Tibial nerve (tissue), 4 donors: Measurements from ENCODE around the gene OPTC. TPM values are rescaled to one million over a fixed set of nuclear protein-coding genes. Genes with fewer than 3 reads are reported as not detected.
A peak's percentile ranks its signal among the peaks of the same experiment; 100 is the strongest.
"Not testable (repeated sequence)": the region's sequence is repeated elsewhere in the genome, so short reads cannot be mapped to it uniquely, and the experiment has no call there.

Experiments used
- DNase-seq, 2 donors: peaks; one replicate each; pipeline ENCODE4 v3.0.0-alpha.2; 2019; ENCODE audit warnings: low spot score in 2 of 2
- H3K27ac ChIP-seq, 4 donors: fragments of 200-600 bp; sonication (generic) in 3 of 4; one replicate each; pipeline ENCODE4 v1.5.1; 2017 to 2019; ENCODE audit warnings: mild to moderate bottlenecking in 1 of 4
- H3K27me3 ChIP-seq, 2 donors: fragments of 200-600 bp; sonication (generic) in 1 of 2; one replicate each; pipeline versions ENCODE4 v1.5.1 to v1.6.0; 2017 to 2019
- H3K36me3 ChIP-seq, 3 donors: fragments of 200-600 bp; sonication (generic); one replicate each; pipeline ENCODE4 v1.5.1; 2018 to 2019
- H3K4me1 ChIP-seq, 4 donors: fragments of 200-600 bp; sonication (generic) in 3 of 4; one replicate each; pipeline ENCODE4 v1.5.1; 2017 to 2019
- H3K4me3 ChIP-seq, 4 donors: fragments of 200-600 bp; sonication (generic) in 3 of 4; one replicate each; pipeline ENCODE4 v1.5.1; 2017 to 2019; ENCODE audit warnings: mild to moderate bottlenecking in 1 of 4, moderate library complexity in 1 of 4
- H3K9me3 ChIP-seq, 4 donors: fragments of 200-600 bp; sonication (generic) in 3 of 4; one replicate each; pipeline ENCODE4 v1.5.1; 2017 to 2019
- EP300 ChIP-seq, 2 donors: sonication (generic); formaldehyde crosslinking; IDR thresholded peaks; one replicate each; pipeline ENCODE4 v1.6.1; 2017; ENCODE audit warnings: antibody characterized with exemption in 2 of 2, mild to moderate bottlenecking in 1 of 2
- POLR2A ChIP-seq, 2 donors: fragments of 450-650 bp; IDR thresholded peaks; one replicate each; pipeline ENCODE4 v1.6.1; 2017; ENCODE audit warnings: antibody characterized with exemption in 2 of 2, mild to moderate bottlenecking in 2 of 2, moderate library complexity in 2 of 2
- WGBS, 2 donors: methylation state at CpG; one replicate each; pipeline ENCODE4 v1.1.5; 2018; 5-methylcytosine and 5-hydroxymethylcytosine counted together
- total RNA-seq, 4 donors: library from RNA; depleted of rRNA; stranded (reverse); fragments of >200 nt; gene quantifications; one replicate each; pipeline ENCODE4 v1.1.0, GENCODE V29; 2016
- TF ChIP-seq, protein P1 (sequence below), 5 experiments: fragments of 200-600 bp in 3 of 5; fragments of 450-650 bp in 2 of 5; sonication (generic) in 3 of 5; IDR thresholded peaks; one replicate each; pipeline ENCODE4 v1.5.1; 2016 to 2019; ENCODE audit warnings: antibody characterized with exemption in 5 of 5, mild to moderate bottlenecking in 3 of 5, moderate library complexity in 2 of 5

Gene OPTC, protein sequence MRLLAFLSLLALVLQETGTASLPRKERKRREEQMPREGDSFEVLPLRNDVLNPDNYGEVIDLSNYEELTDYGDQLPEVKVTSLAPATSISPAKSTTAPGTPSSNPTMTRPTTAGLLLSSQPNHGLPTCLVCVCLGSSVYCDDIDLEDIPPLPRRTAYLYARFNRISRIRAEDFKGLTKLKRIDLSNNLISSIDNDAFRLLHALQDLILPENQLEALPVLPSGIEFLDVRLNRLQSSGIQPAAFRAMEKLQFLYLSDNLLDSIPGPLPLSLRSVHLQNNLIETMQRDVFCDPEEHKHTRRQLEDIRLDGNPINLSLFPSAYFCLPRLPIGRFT
- total RNA-seq, result not detected

DNA sequence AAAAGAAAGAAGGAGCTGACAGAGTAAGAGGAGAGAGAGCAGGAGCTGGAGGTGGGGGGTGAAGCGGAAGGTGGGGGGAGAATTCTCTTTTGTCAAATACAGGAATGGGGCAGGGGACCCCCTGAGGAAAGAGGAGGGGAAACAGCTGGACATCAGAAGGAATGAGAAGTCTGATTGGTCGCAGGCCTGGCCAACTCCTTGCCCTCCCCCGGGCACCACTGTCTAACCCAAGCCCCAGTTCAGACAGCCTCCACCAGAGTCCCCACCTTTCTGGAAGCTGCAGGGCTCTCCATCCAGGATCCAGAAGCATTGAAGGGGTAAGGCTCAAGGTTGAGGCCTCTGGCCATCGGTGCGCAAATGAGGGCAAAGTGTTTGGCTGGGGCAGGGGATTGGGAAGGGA lies at the start of gene OPTC:
Gene OPTC, plus strand, starts transcription at position 253 of the 400 bp plus-strand sequence. CDS start 1,853 bp downstream, outside the sequence.
- no peak for DNase-seq
- H3K27me3 ChIP-seq, result no peaks in the 10 kb centered on the region
- no peaks in the 10 kb centered on the region for H3K9me3 ChIP-seq
- H3K4me1 ChIP-seq, result peaks cover 0 to 18% (median 0%) of the 10 kb centered on the region in 4 donors
- H3K4me3 ChIP-seq, result no peak within 1 kb of the TSS
- H3K36me3 ChIP-seq, result peaks cover 0 to 9% (median 0%) of the 10 kb centered on the region in 3 donors
- TF ChIP-seq POLR2A (IDR thresholded peaks at IDR 0.05) (no peak), EP300 (IDR thresholded peaks at IDR 0.05) (no peak)
- TF ChIP-seq, protein P1, sequence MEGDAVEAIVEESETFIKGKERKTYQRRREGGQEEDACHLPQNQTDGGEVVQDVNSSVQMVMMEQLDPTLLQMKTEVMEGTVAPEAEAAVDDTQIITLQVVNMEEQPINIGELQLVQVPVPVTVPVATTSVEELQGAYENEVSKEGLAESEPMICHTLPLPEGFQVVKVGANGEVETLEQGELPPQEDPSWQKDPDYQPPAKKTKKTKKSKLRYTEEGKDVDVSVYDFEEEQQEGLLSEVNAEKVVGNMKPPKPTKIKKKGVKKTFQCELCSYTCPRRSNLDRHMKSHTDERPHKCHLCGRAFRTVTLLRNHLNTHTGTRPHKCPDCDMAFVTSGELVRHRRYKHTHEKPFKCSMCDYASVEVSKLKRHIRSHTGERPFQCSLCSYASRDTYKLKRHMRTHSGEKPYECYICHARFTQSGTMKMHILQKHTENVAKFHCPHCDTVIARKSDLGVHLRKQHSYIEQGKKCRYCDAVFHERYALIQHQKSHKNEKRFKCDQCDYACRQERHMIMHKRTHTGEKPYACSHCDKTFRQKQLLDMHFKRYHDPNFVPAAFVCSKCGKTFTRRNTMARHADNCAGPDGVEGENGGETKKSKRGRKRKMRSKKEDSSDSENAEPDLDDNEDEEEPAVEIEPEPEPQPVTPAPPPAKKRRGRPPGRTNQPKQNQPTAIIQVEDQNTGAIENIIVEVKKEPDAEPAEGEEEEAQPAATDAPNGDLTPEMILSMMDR (IDR thresholded peaks at IDR 0.05), result no peak
- H3K27ac ChIP-seq, result no peak within 1 kb of the TSS
- 72 to 82% methylated on average over 5 of the region's 5 CpGs for WGBS, 2 donors

DNA sequence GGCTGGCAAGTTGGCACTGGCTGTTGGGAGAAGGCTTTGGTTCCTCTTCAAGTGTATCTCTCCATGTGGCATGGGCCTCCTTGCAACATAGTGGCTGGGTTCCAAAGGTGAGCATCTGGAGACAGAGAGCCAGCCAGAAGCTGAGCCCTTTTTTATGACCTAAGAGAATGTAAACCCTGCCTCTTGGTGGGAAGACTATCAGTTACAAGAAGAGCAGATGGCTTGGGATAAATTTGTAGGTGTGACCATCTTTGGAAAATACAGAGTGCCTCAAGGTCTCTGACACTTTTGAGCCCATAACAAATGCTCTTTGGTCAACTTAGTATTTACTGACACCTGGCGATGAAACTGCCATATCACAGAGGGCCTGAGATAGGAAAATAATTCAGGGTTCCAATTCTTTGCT lies 49.8 kb upstream of the OPTC start:
- 100% methylated on average over 1 of the region's 1 CpG for WGBS, 2 donors
- DNase-seq, result no peak

DNA sequence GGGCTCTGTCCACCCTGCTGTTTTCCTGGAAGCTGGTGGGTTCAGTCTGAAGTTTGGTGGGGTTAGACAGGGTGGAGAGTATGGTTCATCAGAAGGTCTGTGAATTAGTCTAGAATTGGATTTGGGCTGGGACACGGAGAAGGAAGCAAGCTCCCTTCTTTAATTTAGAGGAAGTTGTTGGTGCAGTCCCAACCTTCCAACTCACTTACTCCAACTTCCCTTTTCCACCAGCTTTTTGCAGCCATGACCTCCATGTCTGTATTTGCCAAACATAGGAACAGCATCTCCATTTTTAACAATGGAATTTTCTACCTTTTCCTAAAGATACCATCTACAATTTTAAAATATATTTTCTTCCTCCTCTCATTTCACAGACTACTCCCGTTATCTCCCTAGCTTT lies 46.8 kb upstream of the OPTC start:
- TF ChIP-seq, protein P1 (IDR thresholded peaks at IDR 0.05), result no peak
- TF ChIP-seq POLR2A (IDR thresholded peaks at IDR 0.05), result no peak
- no peak for TF ChIP-seq EP300 (IDR thresholded peaks at IDR 0.05)
- Histone ChIP-seq H3K4me3 (no peak overlapping the region), H3K27ac (peak overlapping the region in 2 of 4 donors; percentile 76 to 87), H3K36me3 (no peaks in the 10 kb centered on the region), H3K9me3 (peaks cover 0 to 17% (median 0%) of the 10 kb centered on the region in 4 donors), H3K4me1 (peaks cover 0 to 60% (median 21%) of the 10 kb centered on the region in 4 donors), H3K27me3 (no peaks in the 10 kb centered on the region)
- 83 to 84% methylated on average over 2 of the region's 2 CpGs for WGBS, 2 donors
- DNase-seq, result no peak

More for the DNA sequence above, 49.8 kb upstream of the OPTC start:
- H3K9me3 ChIP-seq, result peaks cover 0 to 17% (median 0%) of the 10 kb centered on the region in 4 donors
- no peak for TF ChIP-seq POLR2A (IDR thresholded peaks at IDR 0.05)
- no peaks in the 10 kb centered on the region for H3K36me3 ChIP-seq
- H3K4me3 ChIP-seq, result no peak overlapping the region
- no peaks in the 10 kb centered on the region for H3K27me3 ChIP-seq
- peaks cover 0 to 52% (median 24%) of the 10 kb centered on the region in 4 donors for H3K4me1 ChIP-seq
- H3K27ac ChIP-seq, result no peak overlapping the region

DNA sequence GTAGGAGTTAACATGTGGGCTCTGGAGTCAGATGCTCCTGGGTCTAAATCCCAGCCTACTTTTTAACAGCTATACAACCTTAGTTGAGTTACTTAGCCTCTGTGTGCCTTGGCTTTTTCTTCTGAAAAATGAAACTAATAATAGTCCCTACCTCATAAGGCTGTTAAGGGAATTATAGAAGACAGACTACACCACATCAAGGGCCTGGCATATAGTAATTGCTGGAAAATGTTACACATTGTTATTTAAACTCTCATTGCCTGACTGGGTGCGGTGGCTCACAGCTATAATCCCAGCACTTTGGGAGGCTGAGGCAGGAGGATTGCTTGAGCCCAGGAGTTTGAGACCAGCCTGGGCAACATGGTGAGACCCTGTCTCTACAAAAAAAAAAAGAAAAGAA lies 46.4 kb upstream of the OPTC start:
- peaks cover 0 to 17% (median 0%) of the 10 kb centered on the region in 4 donors for H3K9me3 ChIP-seq
- DNase-seq, H3K36me3 ChIP-seq, H3K27me3 ChIP-seq, H3K4me3 ChIP-seq: not testable (repeated sequence)
- H3K4me1 ChIP-seq, result peaks cover 0 to 61% (median 23%) of the 10 kb centered on the region in 4 donors
- peak overlapping the region; percentile 61 to 87 (median 71) for H3K27ac ChIP-seq
- WGBS, 2 donors, result 81 to 91% methylated on average over 1 of the region's 1 CpG

DNA sequence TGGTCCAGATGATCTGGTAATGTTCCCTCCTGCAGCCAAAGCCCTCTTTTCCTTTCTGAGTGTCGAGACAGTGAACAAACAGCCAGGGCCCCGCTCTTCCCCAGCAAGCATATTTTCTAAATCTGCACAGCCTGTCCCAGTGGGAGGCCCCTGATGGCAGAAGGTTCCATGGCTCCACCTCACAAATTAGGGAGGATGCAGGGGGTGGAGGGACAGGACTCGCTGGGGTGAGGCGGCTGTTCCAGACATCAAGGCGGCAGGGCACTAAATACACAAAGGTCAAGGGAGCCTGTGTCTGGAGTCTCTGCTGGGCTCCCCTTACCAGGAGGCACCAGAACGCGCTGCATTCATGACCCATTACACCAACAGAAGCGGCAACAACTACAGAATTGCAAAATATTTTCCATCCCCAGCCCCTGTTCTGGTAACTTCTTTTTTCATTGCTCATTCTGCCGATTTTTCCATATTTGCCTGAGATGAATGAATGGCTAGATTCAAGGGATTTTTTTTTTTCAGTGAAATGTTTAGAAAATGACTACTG lies 45.4 kb upstream of the OPTC start:
- Histone ChIP-seq H3K36me3 (no peaks in the 10 kb centered on the region), H3K4me1 (peaks cover 0 to 63% (median 26%) of the 10 kb centered on the region in 4 donors), H3K4me3 (no peak overlapping the region), H3K27ac (peak overlapping the region; percentile 61 to 87 (median 71)), H3K27me3 (no peaks in the 10 kb centered on the region), H3K9me3 (peaks cover 0 to 17% (median 0%) of the 10 kb centered on the region in 4 donors)
- peak; percentile 84 to 96 for TF ChIP-seq EP300 (IDR thresholded peaks at IDR 0.05)
- TF ChIP-seq, protein P1 (IDR thresholded peaks at IDR 0.05), result no peak
- peak in 1 of 2 donors; percentile 26 for TF ChIP-seq POLR2A (IDR thresholded peaks at IDR 0.05)
- WGBS, 2 donors, result 23 to 26% methylated on average over 9 of the region's 9 CpGs
- peak; percentile 65 to 72 for DNase-seq

DNA sequence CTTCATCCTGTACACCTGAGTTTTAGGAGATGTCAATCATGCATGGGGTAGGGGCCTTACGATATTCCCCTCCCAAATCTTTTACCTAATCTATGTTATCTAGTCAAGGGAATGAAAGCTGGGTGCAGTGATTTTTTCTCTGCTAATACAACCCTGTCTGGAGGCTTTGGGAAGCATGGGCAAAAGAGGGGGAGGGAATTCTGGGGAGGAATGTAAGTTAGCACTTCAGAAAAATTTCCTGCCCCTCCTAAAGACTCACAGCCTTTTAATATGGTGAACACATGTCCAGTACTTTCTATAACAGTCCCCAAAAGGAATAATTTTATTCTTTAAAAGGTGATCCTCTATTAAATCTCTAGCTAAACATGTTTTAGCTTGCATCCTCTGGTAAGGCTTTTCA lies 44.0 kb upstream of the OPTC start:
- no peak overlapping the region for H3K4me3 ChIP-seq
- H3K27ac ChIP-seq, result peak overlapping the region; percentile 14 to 87 (median 67)
- no peaks in the 10 kb centered on the region for H3K27me3 ChIP-seq
- no peak for DNase-seq
- H3K9me3 ChIP-seq, result peaks cover 0 to 13% (median 0%) of the 10 kb centered on the region in 4 donors
- H3K36me3 ChIP-seq, result no peaks in the 10 kb centered on the region
- peaks cover 0 to 65% (median 26%) of the 10 kb centered on the region in 4 donors for H3K4me1 ChIP-seq
- TF ChIP-seq EP300 (IDR thresholded peaks at IDR 0.05), result no peak
- 79 to 89% methylated on average over 1 of the region's 1 CpG for WGBS, 2 donors
